ENCODE data around the gene WWOX.

Gene WWOX

GRCh38 chr16:78654929-78655328, 555.5 kb downstream of the WWOX start:
- DNase-seq (ENCODE audit: low read depth in 2 of 2), result no peak

- DNase-seq (ENCODE audit: low read depth in 2 of 2), result no peak
Observed at GRCh38 chr16:78655331-78656113, 556.1 kb downstream of the WWOX start.

DNA sequence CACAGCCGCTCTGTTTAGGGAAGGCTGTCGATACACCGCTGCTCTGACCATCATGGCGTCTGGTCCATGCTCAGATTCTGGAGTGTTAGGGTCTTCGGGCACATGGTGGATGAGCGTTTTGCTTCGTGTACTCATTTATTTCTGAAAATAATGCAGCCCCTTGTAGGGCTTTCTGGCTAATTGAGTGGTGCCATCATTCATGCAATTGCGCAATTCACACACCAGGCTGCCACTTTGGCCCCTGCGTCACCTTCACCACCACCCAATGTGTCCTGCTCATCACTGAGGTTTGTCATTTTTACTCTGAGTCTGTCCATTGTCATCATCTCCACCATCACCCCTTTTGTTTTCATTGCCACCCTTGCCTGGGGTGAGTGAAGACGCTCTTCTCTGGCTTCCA, 557.4 kb downstream of the WWOX start:
- no peak for DNase-seq (ENCODE audit: low read depth in 2 of 2)

DNA sequence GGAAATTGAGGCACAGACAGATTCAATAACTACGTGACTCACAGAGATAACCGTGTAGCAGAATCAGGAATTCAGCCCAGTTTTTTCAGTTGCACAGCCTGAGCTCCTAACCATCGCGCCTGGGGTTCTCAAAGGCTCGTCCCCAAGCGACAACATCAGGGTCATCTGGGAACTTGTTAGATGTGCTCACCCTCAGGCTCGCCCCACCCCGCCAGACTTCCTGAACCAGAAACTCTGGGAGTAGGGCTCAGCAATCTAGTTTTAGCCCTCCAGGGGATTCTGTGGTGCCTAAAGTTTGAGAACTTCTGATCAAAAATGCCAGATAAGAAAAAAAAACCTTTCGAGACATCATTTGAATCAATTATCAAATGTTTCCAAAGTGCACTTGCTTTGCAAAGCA, 559.8 kb downstream of the WWOX start:
- no peak for DNase-seq (ENCODE audit: low read depth in 2 of 2)

- no peak for DNase-seq (ENCODE audit: low read depth in 2 of 2)
Observed at GRCh38 chr16:78659668-78660217, 560.3 kb downstream of the WWOX start.

DNA sequence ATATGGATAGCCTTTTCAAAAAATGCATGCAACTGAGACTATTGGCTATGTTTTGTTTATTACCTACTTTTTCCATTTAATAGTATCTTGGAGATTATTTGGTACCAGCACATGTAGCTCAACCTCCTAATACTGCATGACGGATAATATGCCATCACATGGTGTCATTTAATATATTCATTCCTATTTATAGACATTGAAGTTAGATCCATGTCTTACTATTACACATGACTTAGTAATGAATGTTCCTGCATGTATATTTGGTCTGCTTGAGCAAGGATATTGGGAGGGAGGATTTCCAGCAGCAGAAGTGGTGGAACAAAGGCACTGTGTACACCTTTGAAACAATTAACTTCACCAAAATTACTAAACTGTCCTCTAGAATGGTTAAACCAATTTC, 561.3 kb downstream of the WWOX start:
- no peak for DNase-seq (ENCODE audit: low read depth in 2 of 2)

- no peak for DNase-seq (ENCODE audit: low read depth in 2 of 2)
Observed at GRCh38 chr16:78663690-78664089, 564.2 kb downstream of the WWOX start.

DNA sequence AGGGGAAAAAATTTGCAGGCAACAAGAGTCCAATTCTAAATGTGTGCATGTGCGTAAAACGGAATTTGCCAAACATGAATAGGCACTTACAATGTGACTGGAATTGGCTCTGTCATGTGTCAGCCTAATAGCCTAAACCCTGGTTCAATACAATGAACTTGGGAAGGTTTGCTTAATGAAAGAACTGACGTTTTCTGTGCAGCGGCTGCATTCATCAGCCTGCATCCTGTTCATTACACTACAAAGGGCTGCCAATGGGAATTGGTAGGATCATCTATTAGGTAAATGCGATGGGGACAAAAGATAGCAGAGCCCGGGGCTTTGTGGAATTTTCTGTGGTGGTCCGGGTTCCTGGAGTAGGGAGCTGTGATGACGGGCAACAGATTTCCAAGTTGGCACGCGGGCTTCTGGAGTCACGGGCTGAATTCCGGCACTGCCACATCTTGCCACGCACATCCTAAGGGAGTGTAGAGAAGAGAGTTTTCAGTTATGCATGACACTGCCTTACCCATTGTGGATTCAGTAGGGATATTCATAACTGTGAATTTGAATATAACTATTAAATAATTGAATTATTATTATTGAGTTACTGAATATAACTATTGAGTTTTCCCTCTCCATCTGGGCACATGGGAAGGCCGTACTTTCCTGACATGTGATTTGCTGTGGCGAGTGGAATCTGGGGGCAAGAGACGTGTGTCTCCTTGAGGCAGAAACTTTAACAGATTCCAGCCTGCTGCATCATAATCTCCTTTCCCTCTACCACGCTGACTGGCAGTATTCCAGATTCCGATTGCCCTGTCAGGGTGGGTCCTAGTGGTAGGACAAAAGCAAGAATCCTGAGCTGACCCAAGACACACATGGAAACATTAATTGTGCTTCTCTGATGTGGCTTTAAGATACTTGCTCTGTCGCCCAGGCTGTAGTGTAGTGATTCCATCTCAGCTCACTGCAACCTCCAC, 565.6 kb downstream of the WWOX start:
- DNase-seq (ENCODE audit: low read depth in 2 of 2), result no peak

- no peak for DNase-seq (ENCODE audit: low read depth in 2 of 2)
Observed at GRCh38 chr16:78666318-78666717, 566.9 kb downstream of the WWOX start.

DNA sequence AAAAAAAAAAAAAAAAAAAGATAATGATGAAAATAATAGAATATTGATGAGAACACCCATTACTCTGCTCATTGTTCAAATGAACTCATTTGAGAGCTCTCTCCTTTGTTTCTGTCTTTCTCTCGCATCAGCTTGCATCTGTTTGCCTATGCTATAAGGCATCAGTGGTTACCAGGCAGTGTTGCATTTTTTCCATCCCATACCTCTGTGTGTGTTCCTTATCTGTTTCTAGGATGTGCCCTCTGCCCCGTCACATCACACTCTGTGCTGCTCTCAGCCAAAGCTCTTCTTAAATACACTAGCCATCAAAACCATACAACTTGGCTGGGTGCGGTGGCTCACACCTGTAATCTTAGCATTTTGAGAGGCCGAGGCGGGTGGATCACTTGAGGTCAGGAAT, 568.2 kb downstream of the WWOX start:
- no peak for DNase-seq (ENCODE audit: low read depth in 2 of 2)

DNA sequence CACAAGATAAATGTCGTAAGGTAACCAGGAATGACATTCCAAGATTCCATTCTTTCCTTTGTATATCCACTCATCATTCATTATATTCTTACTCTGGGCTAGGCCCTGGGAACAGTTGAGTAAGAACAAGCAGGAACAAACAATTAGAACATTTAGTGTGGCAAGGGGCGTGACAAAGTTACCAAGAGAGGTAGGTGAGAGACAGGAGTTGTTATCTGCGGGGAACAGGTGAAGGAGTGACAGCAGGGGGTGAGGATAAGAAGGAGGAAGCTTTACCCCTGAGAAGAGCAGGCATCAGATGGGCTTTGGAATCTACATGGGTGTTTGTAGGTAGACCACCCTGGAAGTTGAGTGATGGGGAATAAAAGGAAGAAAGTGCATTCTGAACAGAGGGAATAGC, 568.9 kb downstream of the WWOX start:
- no peak for DNase-seq (ENCODE audit: low read depth in 2 of 2)

DNA sequence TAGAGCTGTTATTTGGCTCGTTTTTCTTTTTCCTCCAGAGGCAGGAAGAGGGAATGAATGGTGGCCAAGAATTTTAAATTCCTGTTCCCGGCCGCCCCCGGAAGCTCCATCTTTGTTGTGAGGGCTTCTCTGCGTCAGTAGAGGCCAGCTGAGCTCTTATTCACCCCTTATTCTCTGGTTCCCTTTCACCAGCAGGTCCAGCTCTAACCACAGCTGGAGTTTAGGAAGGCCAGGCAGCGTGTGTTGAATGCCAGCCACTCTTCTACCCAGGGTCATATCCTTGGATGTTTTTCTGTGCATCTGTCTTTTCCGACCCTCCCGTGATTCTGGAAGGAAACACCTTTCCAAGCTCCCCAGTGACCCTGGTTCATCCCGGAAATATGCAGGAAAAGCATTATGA, 570.5 kb downstream of the WWOX start:
- no peak for DNase-seq (ENCODE audit: low read depth in 2 of 2)

GRCh38 chr16:78672779-78673556, 573.5 kb downstream of the WWOX start:
- DNase-seq (ENCODE audit: low read depth in 2 of 2), result no peak

DNA sequence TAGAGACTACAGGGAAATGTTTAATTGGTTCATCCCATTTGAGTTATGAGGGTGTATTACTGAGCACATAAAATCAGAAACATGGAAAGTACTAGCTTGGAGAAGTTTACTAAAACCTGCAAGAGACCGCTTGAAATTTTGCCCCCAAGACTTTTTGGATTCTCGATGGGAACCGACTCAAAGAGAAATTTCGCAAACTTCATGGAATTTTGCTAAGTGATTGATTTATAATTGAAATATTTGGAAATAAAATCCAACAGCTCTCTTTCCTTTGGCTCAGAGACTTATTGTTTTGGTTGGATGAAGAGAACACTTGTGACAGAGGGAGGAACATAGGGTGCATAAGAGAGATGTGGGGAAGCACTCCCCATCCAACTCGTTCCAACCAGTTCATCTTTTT, 574.4 kb downstream of the WWOX start:
- DNase-seq (ENCODE audit: low read depth in 2 of 2), result no peak

GRCh38 chr16:78675312-78675711, 575.9 kb downstream of the WWOX start:
- DNase-seq (ENCODE audit: low read depth in 2 of 2), result no peak

GRCh38 chr16:78675951-78676792, 576.7 kb downstream of the WWOX start:
- DNase-seq (ENCODE audit: low read depth in 2 of 2), result no peak

GRCh38 chr16:78677181-78677731, 577.8 kb downstream of the WWOX start:
- DNase-seq (ENCODE audit: low read depth in 2 of 2), result no peak

- no peak for DNase-seq (ENCODE audit: low read depth in 2 of 2)
Observed at GRCh38 chr16:78679546-78679945, 580.1 kb downstream of the WWOX start.

DNA sequence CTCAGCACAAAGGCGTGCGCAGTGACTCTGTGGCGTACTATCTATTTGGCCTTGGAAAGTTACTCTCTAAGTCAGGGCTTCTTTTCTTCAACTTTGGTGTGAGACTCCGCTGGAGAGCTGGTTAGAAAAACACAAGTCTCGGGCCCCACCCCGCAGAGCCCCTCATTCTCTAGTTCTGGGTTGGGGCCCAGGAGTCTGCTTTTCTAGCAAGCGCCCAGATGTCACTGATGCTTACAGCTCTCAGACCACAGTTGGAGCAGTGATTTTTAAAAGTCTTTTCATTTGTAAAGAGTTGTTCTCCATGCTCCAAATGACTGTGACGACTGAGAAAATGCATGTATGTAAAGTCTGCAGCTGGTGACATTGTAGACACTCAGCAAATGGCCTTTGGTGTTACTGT, 582.3 kb downstream of the WWOX start:
- no peak for DNase-seq (ENCODE audit: low read depth in 2 of 2)

DNA sequence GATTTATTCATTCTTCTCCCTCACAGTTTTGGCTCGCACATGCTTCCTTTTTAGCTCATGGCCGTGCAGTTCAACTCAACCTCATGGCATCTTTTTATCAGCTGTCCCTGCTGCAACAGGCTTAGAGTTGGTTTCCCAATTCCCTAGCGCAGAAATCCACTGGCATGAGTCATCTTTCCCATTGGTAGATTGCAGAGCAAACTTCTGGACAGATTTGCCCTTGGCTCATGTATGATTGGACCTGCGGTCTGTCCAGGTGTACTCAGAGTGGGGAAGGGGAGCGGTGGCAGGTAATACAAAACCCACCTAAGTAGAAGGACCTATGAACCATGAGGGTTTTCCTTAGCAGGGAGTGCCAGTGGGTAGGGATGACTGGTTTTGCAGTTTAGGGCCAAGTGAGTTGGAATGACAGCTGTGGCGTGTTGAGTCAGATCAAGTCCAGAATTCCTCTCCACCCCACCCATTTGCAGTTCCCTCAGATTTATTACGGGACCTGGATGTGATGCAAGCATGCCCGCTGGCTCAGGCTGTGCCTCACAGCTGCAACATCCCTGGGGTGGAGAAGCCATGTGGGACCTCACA, 584.7 kb downstream of the WWOX start:
- DNase-seq (ENCODE audit: low read depth in 2 of 2), result no peak
